ENCODE data around the gene PRMT3. TPM values are rescaled to one million over a fixed set of nuclear protein-coding genes. Genes with fewer than 3 reads are reported as not detected.
A peak's percentile ranks its signal among the peaks of the same experiment; 100 is the strongest.
"Not testable (repeated sequence)": the region's sequence is repeated elsewhere in the genome, so short reads cannot be mapped to it uniquely, and the experiment has no call there.

PRMT3 gene
- total and polyA plus RNA-seq, 4 donors: 5.3 to 14.2 (median 7.6) TPM

DNA sequence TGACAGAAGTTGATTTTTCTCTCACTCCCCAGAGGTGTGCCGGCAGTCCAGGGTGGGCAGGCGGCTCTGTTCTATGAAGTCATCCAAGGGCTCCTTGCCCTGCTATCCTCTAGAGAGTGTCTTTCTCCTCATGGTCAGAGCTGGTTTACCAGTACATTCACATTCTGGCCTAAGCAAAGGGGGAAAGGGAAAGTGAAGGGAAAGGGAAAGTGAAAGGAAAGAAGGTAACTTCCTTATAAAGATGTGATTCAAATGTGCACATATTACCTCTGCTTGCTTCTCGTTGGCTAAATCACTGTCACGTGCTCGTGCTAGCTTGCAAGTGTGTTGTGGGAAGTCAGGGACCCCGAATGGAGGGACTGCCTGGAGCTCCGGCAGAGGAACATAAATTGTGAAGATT is 26.9 kb upstream of the PRMT3 start:
- Histone ChIP-seq H3K27ac (ENCODE audit: low read depth in 1 of 2, low read length in 2 of 2) (no peak overlapping the region), H3K27me3 (ENCODE audit: control insufficient read depth in 1 of 2, insufficient read depth in 2 of 2, low read length in 1 of 2) (no peaks in the 10 kb centered on the region), H3K4me1 (ENCODE audit: control insufficient read depth in 1 of 2, insufficient read depth in 2 of 2, low read length in 2 of 2) (no peaks in the 10 kb centered on the region), H3K9me3 (ENCODE audit: control insufficient read depth, low read length) (no peaks in the 10 kb centered on the region), H3K36me3 (ENCODE audit: control insufficient read depth in 1 of 2, insufficient read depth in 2 of 2, low read length in 1 of 2) (no peaks in the 10 kb centered on the region), H3K4me3 (ENCODE audit: low read length in 2 of 2) (no peak overlapping the region)
- 66 to 67% methylated on average over 7 of the region's 7 CpGs for WGBS, 2 donors
- DNase-seq (peak in 1 of 2 donors; percentile 51), ATAC-seq (ENCODE audit: low FRiP score) (no peak)
- intact Hi-C loops (cut with DNase I): no loop called here

DNA sequence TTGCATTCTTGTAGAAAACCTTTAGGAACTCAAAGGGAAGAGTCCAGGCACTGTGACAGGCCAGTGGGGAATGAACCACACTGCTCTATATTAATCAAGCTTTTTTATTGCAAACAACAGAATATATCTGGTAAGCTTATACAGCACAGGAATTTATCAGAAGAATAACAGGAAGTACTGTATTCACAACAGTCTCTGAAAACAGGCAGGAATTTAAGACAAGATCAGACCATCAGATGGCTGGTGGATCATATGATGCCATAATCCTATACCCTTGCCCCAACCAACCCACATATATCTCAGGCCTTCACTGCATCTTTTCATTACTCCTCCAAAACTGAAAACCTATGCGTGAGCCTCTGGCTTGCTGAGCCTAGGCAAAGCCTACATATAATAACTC is 25.0 kb upstream of the PRMT3 start:
- Histone ChIP-seq H3K36me3 (ENCODE audit: control insufficient read depth in 1 of 2, insufficient read depth in 2 of 2, low read length in 1 of 2) (no peaks in the 10 kb centered on the region), H3K9me3 (ENCODE audit: control insufficient read depth, low read length) (no peaks in the 10 kb centered on the region), H3K27me3 (ENCODE audit: control insufficient read depth in 1 of 2, insufficient read depth in 2 of 2, low read length in 1 of 2) (no peaks in the 10 kb centered on the region), H3K4me3 (ENCODE audit: low read length in 2 of 2) (no peak overlapping the region), H3K4me1 (ENCODE audit: control insufficient read depth in 1 of 2, insufficient read depth in 2 of 2, low read length in 2 of 2) (peaks cover 0 to 1% of the 10 kb centered on the region in 2 donors), H3K27ac (ENCODE audit: low read depth in 1 of 2, low read length in 2 of 2) (no peak overlapping the region)
- 0% methylated on average over 1 of the region's 1 CpG for WGBS, 2 donors
- no peak for DNase-seq
- ATAC-seq (ENCODE audit: low FRiP score): no peak
- intact Hi-C loops (cut with DNase I): no loop called here

DNA sequence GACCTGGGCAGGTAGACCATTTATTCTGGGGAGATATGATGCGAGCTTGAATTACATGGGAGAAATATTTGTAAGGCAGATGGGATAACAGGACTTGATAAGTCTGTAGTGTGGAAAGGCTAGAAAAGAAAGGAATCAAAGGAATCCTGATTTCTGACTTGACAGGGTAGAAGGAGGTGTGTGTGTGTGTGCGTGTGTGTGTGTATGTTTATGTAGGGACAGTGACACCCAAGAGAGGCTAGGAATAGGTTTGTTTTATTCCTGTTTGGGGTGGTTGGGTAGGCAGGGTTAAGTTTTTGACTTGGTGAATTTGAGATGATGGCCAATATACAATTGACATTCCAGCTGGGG is 24.4 kb upstream of the PRMT3 start:
- DNase-seq (no peak), ATAC-seq (ENCODE audit: low FRiP score) (peak; percentile 5)
- intact Hi-C loops (cut with DNase I): no loop called here
- Histone ChIP-seq H3K9me3 (ENCODE audit: control insufficient read depth, low read length) (no peaks in the 10 kb centered on the region), H3K4me1 (ENCODE audit: control insufficient read depth in 1 of 2, insufficient read depth in 2 of 2, low read length in 2 of 2) (peaks cover 1% of the 10 kb centered on the region in 2 donors), H3K36me3 (ENCODE audit: control insufficient read depth in 1 of 2, insufficient read depth in 2 of 2, low read length in 1 of 2) (no peaks in the 10 kb centered on the region), H3K4me3 (ENCODE audit: low read length in 2 of 2) (peak overlapping the region in 1 of 2 donors; percentile 87), H3K27ac (ENCODE audit: low read depth in 1 of 2, low read length in 2 of 2) (no peak overlapping the region), H3K27me3 (ENCODE audit: control insufficient read depth in 1 of 2, insufficient read depth in 2 of 2, low read length in 1 of 2) (no peaks in the 10 kb centered on the region)
- WGBS, 2 donors: 81 to 84% methylated on average over 2 of the region's 2 CpGs

DNA sequence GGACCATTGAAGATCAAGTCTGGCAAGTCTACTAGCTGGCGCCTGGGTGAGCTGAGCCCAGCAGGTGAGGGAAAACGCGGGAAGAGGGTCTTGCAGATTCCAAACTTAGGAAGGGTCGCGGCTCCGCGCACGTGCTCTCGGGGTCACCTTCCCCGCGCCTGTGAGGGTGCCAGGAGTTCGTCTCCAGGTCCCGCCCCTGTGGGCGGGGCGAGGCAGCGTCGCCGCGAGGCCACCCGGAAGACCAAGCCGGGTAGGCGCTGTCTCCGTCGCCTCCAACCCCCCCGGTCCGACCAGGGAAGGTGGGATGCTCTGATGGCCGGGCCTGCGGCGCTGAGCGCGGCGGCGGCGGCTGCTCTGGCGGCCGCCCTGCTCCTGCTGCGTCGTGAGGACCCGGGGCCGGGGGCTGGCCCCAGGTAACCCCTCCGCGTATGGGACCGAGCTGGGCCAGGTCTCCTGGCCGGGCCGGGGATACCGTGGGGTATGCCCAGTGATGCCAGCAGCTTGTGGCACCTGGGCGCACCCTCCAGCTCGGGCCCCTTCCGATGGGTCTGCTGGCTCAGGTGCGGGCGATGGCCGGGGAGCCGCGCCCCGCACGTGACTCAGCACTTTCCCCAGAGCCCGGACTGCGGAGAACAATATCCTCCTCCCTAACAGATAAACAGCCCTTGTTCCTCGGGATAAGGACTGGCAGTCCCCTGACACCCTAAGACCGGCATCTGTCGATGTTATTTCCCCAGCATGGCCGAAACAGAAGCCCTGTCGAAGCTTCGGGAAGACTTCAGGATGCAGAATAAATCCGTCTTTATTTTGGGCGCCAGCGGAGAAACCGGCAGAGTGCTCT is 23.8 kb upstream of the PRMT3 start, which contains the start of gene HTATIP2:
TSS of gene HTATIP2 (plus strand) at position 215 of the 841 bp plus-strand sequence. CDS start at position 739, 524 bp downstream.
- WGBS, 2 donors: 2% methylated on average over 58 to 68 of the region's 68 CpGs
- H3K36me3 ChIP-seq (ENCODE audit: control insufficient read depth in 1 of 2, insufficient read depth in 2 of 2, low read length in 1 of 2): no peaks in the 10 kb centered on the region
- H3K4me3 ChIP-seq (ENCODE audit: low read length in 2 of 2): peak within 1 kb of the TSS; percentile 87 to 90
- intact Hi-C loops (cut with DNase I): no loop called here
- peak within 1 kb of the TSS in 1 of 2 donors; percentile 70 for H3K27ac ChIP-seq (ENCODE audit: low read depth in 1 of 2, low read length in 2 of 2)
- DNase-seq: peak; percentile 82 to 91
- peak; percentile 88 for ATAC-seq (ENCODE audit: low FRiP score)
- H3K27me3 ChIP-seq (ENCODE audit: control insufficient read depth in 1 of 2, insufficient read depth in 2 of 2, low read length in 1 of 2): no peaks in the 10 kb centered on the region
- H3K4me1 ChIP-seq (ENCODE audit: control insufficient read depth in 1 of 2, insufficient read depth in 2 of 2, low read length in 2 of 2): peaks cover 1 to 5% of the 10 kb centered on the region in 2 donors
- H3K9me3 ChIP-seq (ENCODE audit: control insufficient read depth, low read length): no peaks in the 10 kb centered on the region

DNA sequence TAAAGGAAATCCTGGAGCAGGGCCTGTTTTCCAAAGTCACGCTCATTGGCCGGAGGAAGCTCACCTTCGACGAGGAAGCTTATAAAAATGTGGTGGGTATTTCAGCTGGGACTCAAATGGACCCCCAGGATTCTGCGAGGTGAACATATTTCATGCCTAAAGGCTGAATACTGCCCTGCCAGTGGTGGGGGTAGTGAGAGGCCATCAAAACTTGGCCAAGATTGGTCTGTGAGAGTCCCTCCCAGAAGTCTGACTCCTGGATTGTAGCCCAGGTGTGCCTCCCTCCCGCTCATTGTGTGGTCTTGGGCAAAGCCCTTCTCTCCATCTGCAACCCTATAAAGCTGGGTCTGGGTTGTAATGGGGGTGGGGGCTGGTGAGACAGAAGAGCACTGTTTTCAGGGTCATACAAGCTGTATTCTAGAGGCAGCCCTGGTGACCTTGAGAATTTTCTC is 23.1 kb upstream of the PRMT3 start:
- peaks cover 1 to 5% of the 10 kb centered on the region in 2 donors for H3K4me1 ChIP-seq (ENCODE audit: control insufficient read depth in 1 of 2, insufficient read depth in 2 of 2, low read length in 2 of 2)
- 24% methylated on average over 6 of the region's 6 CpGs for WGBS, 2 donors
- DNase-seq: no peak
- H3K36me3 ChIP-seq (ENCODE audit: control insufficient read depth in 1 of 2, insufficient read depth in 2 of 2, low read length in 1 of 2): no peaks in the 10 kb centered on the region
- no peaks in the 10 kb centered on the region for H3K9me3 ChIP-seq (ENCODE audit: control insufficient read depth, low read length)
- no peak overlapping the region for H3K27ac ChIP-seq (ENCODE audit: low read depth in 1 of 2, low read length in 2 of 2)
- intact Hi-C loops (cut with DNase I): no loop called here
- H3K4me3 ChIP-seq (ENCODE audit: low read length in 2 of 2): peak overlapping the region; percentile 87 to 90
- no peak for ATAC-seq (ENCODE audit: low FRiP score)
- no peaks in the 10 kb centered on the region for H3K27me3 ChIP-seq (ENCODE audit: control insufficient read depth in 1 of 2, insufficient read depth in 2 of 2, low read length in 1 of 2)

DNA sequence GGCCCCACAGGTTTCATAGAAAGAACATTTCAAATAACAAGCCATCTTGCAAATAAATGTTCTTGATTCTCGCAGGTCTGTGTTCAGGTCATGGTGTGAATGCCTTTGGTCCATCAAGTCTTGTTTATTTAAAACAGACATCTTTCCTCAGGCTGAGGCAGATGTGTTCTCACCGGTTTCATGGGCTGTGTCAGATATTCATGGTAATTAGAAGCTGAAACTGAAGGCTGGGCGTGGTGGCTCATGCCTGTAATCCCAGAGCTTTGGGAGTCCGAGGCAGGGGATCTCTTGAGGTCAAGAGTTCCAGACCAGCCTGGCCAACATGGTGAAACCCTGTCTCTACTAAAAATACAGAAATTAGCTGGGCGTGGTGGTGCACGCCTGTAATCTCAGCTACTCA is 22.1 kb upstream of the PRMT3 start:
- DNase-seq; ATAC-seq (ENCODE audit: low FRiP score); H3K27me3 ChIP-seq (ENCODE audit: control insufficient read depth in 1 of 2, insufficient read depth in 2 of 2, low read length in 1 of 2); intact Hi-C loops (cut with DNase I); H3K9me3 ChIP-seq (ENCODE audit: control insufficient read depth, low read length); H3K4me3 ChIP-seq (ENCODE audit: low read length in 2 of 2); H3K4me1 ChIP-seq (ENCODE audit: control insufficient read depth in 1 of 2, insufficient read depth in 2 of 2, low read length in 2 of 2); H3K36me3 ChIP-seq (ENCODE audit: control insufficient read depth in 1 of 2, insufficient read depth in 2 of 2, low read length in 1 of 2): not testable (repeated sequence)
- H3K27ac ChIP-seq (ENCODE audit: low read depth in 1 of 2, low read length in 2 of 2): peak overlapping the region in 1 of 2 donors; percentile 4
- 95% methylated on average over 6 of the region's 6 CpGs for WGBS, 2 donors

DNA sequence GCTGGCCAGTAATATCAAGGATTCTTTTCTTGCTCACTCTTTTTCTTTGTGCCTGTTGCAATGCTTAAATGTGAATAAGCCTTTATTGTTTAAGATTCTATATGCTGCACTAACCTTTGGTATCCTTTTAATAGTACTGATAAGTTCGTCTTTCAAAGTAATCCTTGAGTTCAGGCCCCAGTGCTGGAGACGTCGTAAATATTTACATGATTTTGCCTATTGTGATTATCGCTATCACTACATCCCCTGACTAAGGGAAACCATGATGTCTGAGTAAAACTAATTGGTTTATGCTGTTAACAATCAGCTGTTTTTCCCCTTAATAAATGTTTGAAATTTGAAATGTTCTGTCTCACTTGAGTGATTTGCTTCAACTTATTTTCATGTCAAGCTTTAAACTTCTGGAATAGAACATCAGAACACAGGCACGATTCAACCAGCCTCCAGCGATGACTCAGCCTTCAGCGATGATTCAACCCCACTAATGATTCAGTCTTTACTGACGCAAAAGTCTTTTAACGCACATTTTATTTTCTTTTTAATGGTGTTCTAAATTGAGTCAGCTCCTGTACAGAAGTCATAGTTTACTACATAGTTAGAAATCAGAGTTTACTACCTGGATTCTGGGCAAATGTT is 20.1 kb upstream of the PRMT3 start:
- ATAC-seq (ENCODE audit: low FRiP score): no peak
- peaks cover 1 to 5% of the 10 kb centered on the region in 2 donors for H3K4me1 ChIP-seq (ENCODE audit: control insufficient read depth in 1 of 2, insufficient read depth in 2 of 2, low read length in 2 of 2)

DNA sequence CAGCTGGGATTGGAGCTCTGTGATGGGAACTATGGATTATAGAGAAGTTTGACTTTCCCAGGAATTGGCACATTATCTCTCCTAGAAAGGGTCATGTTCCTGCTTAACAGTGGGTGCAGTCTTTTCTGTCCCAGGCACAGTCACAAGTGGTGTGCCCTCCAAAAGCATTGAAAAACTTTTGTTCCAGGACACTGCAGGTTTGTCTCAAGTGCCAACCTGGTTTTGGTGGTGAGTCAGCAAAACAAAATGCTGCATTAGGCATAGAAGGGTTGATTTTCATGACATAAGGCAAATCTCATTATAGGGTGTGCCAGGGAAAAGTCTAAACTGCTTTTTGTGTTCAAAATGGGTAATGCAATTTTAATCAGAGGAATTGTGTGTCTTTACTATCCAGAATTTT is 19.1 kb upstream of the PRMT3 start:
- DNase-seq (no peak), ATAC-seq (ENCODE audit: low FRiP score) (no peak)
- Histone ChIP-seq H3K36me3 (ENCODE audit: control insufficient read depth in 1 of 2, insufficient read depth in 2 of 2, low read length in 1 of 2) (no peaks in the 10 kb centered on the region), H3K27me3 (ENCODE audit: control insufficient read depth in 1 of 2, insufficient read depth in 2 of 2, low read length in 1 of 2) (no peaks in the 10 kb centered on the region), H3K4me1 (ENCODE audit: control insufficient read depth in 1 of 2, insufficient read depth in 2 of 2, low read length in 2 of 2) (peaks cover 1 to 5% of the 10 kb centered on the region in 2 donors), H3K4me3 (ENCODE audit: low read length in 2 of 2) (no peak overlapping the region), H3K27ac (ENCODE audit: low read depth in 1 of 2, low read length in 2 of 2) (no peak overlapping the region), H3K9me3 (ENCODE audit: control insufficient read depth, low read length) (no peaks in the 10 kb centered on the region)
- intact Hi-C loops (cut with DNase I): no loop called here

More for the DNA sequence above, 20.1 kb upstream of the PRMT3 start:
- H3K9me3 ChIP-seq (ENCODE audit: control insufficient read depth, low read length): no peaks in the 10 kb centered on the region
- H3K27me3 ChIP-seq (ENCODE audit: control insufficient read depth in 1 of 2, insufficient read depth in 2 of 2, low read length in 1 of 2): no peaks in the 10 kb centered on the region
- intact Hi-C loops (cut with DNase I): no loop called here
- no peaks in the 10 kb centered on the region for H3K36me3 ChIP-seq (ENCODE audit: control insufficient read depth in 1 of 2, insufficient read depth in 2 of 2, low read length in 1 of 2)
- DNase-seq: peak; percentile 66 to 76
- H3K27ac ChIP-seq (ENCODE audit: low read depth in 1 of 2, low read length in 2 of 2): no peak overlapping the region
- WGBS, 2 donors: 50 to 55% methylated on average over 9 of the region's 9 CpGs
- no peak overlapping the region for H3K4me3 ChIP-seq (ENCODE audit: low read length in 2 of 2)

DNA sequence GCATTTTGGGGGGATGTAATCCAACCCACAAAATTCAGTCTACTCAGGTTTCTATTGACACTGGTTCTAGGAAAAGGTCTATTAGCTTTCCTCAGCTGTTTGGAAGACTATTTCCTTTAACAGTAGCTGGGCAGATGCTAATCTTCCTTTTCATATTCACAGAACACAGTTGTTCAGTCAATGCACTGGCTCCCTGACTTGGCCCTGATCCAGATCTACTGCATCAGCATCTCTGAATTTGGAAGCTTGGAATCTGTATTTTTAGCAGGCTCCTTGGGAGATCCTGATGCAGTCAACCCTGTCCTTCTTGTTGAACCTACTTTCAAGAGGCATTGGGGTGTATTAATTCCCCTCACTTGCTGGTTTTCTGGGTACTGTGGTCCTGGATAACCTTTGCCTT is 17.7 kb upstream of the PRMT3 start:
- intact Hi-C loops (cut with DNase I): no loop called here
- Histone ChIP-seq H3K4me3 (ENCODE audit: low read length in 2 of 2) (no peak overlapping the region), H3K27me3 (ENCODE audit: control insufficient read depth in 1 of 2, insufficient read depth in 2 of 2, low read length in 1 of 2) (no peaks in the 10 kb centered on the region), H3K27ac (ENCODE audit: low read depth in 1 of 2, low read length in 2 of 2) (no peak overlapping the region), H3K9me3 (ENCODE audit: control insufficient read depth, low read length) (no peaks in the 10 kb centered on the region), H3K36me3 (ENCODE audit: control insufficient read depth in 1 of 2, insufficient read depth in 2 of 2, low read length in 1 of 2) (peaks cover 0 to 3% of the 10 kb centered on the region in 2 donors), H3K4me1 (ENCODE audit: control insufficient read depth in 1 of 2, insufficient read depth in 2 of 2, low read length in 2 of 2) (peaks cover 1 to 5% of the 10 kb centered on the region in 2 donors)
- ATAC-seq (ENCODE audit: low FRiP score): no peak
- DNase-seq: no peak

Measured in aorta (tissue), 5 donors.